ENCODE measurements around the gene CILP2. TPM values are rescaled to one million over a fixed set of nuclear protein-coding genes. Genes with fewer than 3 reads are reported as not detected.

Gene CILP2
- polyA plus RNA-seq, 1 experiment = 0.20 TPM

- H3K4me3 ChIP-seq (ENCODE audit: low read depth, low read length) = no peak overlapping the region
- ChIA-PET CTCF (interaction anchor here (1.4 to 5.0 kb wide), 2 partner anchors 26 to 117 kb away, joined by 3 to 94 read pairs; partner anchors contain the start of gene GMIP), POLR2A (no interaction called here)
- DNase-seq (ENCODE audit: low read depth, low spot score) = no peak
- no peaks in the 10 kb centered on the region; the same call in 1 of the 2 replicates for H3K9me3 ChIP-seq (ENCODE audit: control insufficient read depth, insufficient read depth, low read length)
- H3K27ac ChIP-seq (ENCODE audit: low read depth, low read length) = no peak overlapping the region
- no peak for TF ChIP-seq CTCF (IDR thresholded peaks at IDR 0.05; ENCODE audit: low read depth, low read length)
- H3K27me3 ChIP-seq (ENCODE audit: control insufficient read depth, insufficient read depth, low read length) = no peaks in the 10 kb centered on the region
Observed at GRCh38 chr19:19527674-19528625, 10.1 kb upstream of the CILP2 start.

GRCh38 chr19:19528721-19529490 lies 9.2 kb upstream of the CILP2 start, which contains the start of gene YJEFN3:
Gene YJEFN3, plus strand, starts transcription at chr19:19528911. Its CDS starts 22 bp downstream, at chr19:19528933.
- no peak within 1 kb of the TSS for H3K4me3 ChIP-seq (ENCODE audit: low read depth, low read length)

GRCh38 chr19:19529783-19530422 lies 8.2 kb upstream of the CILP2 start:
- Histone ChIP-seq H3K27ac (ENCODE audit: low read depth, low read length) (no peak overlapping the region), H3K4me3 (ENCODE audit: low read depth, low read length) (no peak overlapping the region), H3K9me3 (ENCODE audit: control insufficient read depth, insufficient read depth, low read length) (no peaks in the 10 kb centered on the region; the same call in 1 of the 2 replicates), H3K27me3 (ENCODE audit: control insufficient read depth, insufficient read depth, low read length) (no peaks in the 10 kb centered on the region)
- CTCF ChIA-PET = interaction anchor here (0.7 to 5.0 kb wide), 3 partner anchors 23 to 115 kb away, joined by 3 to 94 read pairs (median 58); partner anchors contain the start of gene GMIP
- POLR2A ChIA-PET = interaction anchor here (0.6 to 1.2 kb wide), 3 partner anchors 23 to 81 kb away, joined by 3 to 8 read pairs (median 3); no protein-coding TSS in a partner anchor
- no peak for DNase-seq (ENCODE audit: low read depth, low spot score)
- TF ChIP-seq CTCF (IDR thresholded peaks at IDR 0.05; ENCODE audit: low read depth, low read length) = no peak

More at GRCh38 chr19:19528721-19529490, 9.2 kb upstream of the CILP2 start, which contains the start of gene YJEFN3:
- ChIA-PET CTCF (interaction anchor here (5.0 kb wide), 1 partner anchor 116 kb away, joined by 94 read pairs; the partner anchor contains the start of gene GMIP), POLR2A (interaction anchor here (0.5 to 0.8 kb wide), 2 partner anchors 24 to 371 kb away, joined by 3 to 4 read pairs; no protein-coding TSS in a partner anchor)
- Histone ChIP-seq H3K9me3 (ENCODE audit: control insufficient read depth, insufficient read depth, low read length) (no peaks in the 10 kb centered on the region; the same call in 1 of the 2 replicates), H3K27me3 (ENCODE audit: control insufficient read depth, insufficient read depth, low read length) (no peaks in the 10 kb centered on the region), H3K27ac (ENCODE audit: low read depth, low read length) (no peak within 1 kb of the TSS)
- TF ChIP-seq CTCF (IDR thresholded peaks at IDR 0.05; ENCODE audit: low read depth, low read length) = no peak
- DNase-seq (ENCODE audit: low read depth, low spot score) = no peak

GRCh38 chr19:19530423-19530804 lies 7.7 kb upstream of the CILP2 start:
- Histone ChIP-seq H3K4me3 (ENCODE audit: low read depth, low read length) (no peak overlapping the region), H3K27ac (ENCODE audit: low read depth, low read length) (no peak overlapping the region), H3K9me3 (ENCODE audit: control insufficient read depth, insufficient read depth, low read length) (no peaks in the 10 kb centered on the region; the same call in 1 of the 2 replicates), H3K27me3 (ENCODE audit: control insufficient read depth, insufficient read depth, low read length) (no peaks in the 10 kb centered on the region)
- no peak for DNase-seq (ENCODE audit: low read depth, low spot score)
- ChIA-PET CTCF (interaction anchor here (0.8 to 5.0 kb wide), 3 partner anchors 22 to 427 kb away, joined by 3 to 94 read pairs (median 58); partner anchors contain the start of gene GMIP), POLR2A (interaction anchor here (0.6 to 1.2 kb wide), 2 partner anchors 61 to 81 kb away, joined by 3 to 8 read pairs; no protein-coding TSS in a partner anchor)
- TF ChIP-seq CTCF (IDR thresholded peaks at IDR 0.05; ENCODE audit: low read depth, low read length) = no peak
